Kidney (tissue), 14 donors: Measurements from ENCODE around the gene NFKBIL1. TPM values are rescaled to one million over a fixed set of nuclear protein-coding genes. Genes with fewer than 3 reads are reported as not detected.
A peak's percentile ranks its signal among the peaks of the same experiment; 100 is the strongest.

Experiments
- DNase-seq, 5 donors: peaks; one replicate each; pipeline ENCODE4 v3.0.0-alpha.2; 2013 to 2020
- FAIRE-seq: peaks from 2 replicates; lab custom pipeline; 2012; peaks lifted over from hg19 to GRCh38; lab: Jason Lieb, UNC
- H3K27ac ChIP-seq, 2 donors: one replicate each; pipeline ENCODE4 v1.7.0; 2013; ENCODE audit warnings: low read depth in 2 of 2, low read length in 2 of 2, inconsistent platforms in 1 of 2
- H3K27me3 ChIP-seq: one replicate; pipeline ENCODE4 v1.7.1; 2013; ENCODE audit warnings: low read length, inconsistent platforms; ENCODE audit not compliant: control insufficient read depth, insufficient read depth
- H3K36me3 ChIP-seq, 3 donors: one replicate each; pipeline versions ENCODE4 v1.7.0 to v1.7.1; 2013; ENCODE audit warnings: low read length in 3 of 3, control low read depth in 1 of 3, inconsistent platforms in 1 of 3; ENCODE audit not compliant: insufficient read depth in 3 of 3, control insufficient read depth in 2 of 3
- H3K4me1 ChIP-seq, 3 donors: one replicate each; pipeline versions ENCODE4 v1.7.0 to v1.7.1; 2013; ENCODE audit warnings: low read length in 3 of 3, inconsistent platforms in 1 of 3, low read depth in 1 of 3; ENCODE audit not compliant: control insufficient read depth in 2 of 3, insufficient read depth in 2 of 3
- H3K4me3 ChIP-seq, 3 donors: one replicate each; pipeline versions ENCODE4 v1.7.0 to v1.8.1; 2013; ENCODE audit warnings: low read length in 3 of 3, control low read depth in 1 of 3, inconsistent platforms in 1 of 3
- H3K9ac ChIP-seq, 3 donors: one replicate each; pipeline versions ENCODE4 v1.7.0 to v1.7.1; 2013; ENCODE audit warnings: low read length in 3 of 3, control low read depth in 1 of 3, inconsistent platforms in 1 of 3
- H3K9me3 ChIP-seq, 3 donors: one replicate each; pipeline versions ENCODE4 v1.7.0 to v1.7.1; 2013; ENCODE audit warnings: low read length in 3 of 3, control low read depth in 1 of 3, inconsistent platforms in 1 of 3; ENCODE audit not compliant: control insufficient read depth in 2 of 3, insufficient read depth in 1 of 3
- CTCF ChIP-seq: IDR thresholded peaks from 3 replicates; pipeline ENCODE4 v1.5.1; 2012; ENCODE audit warnings: mild to moderate bottlenecking, moderate library complexity, borderline replicate concordance; ENCODE audit not compliant: insufficient read depth; ENCODE audit errors: extremely low read depth
- intact Hi-C: fragments of 100-400 bp; cut with DNase I; formaldehyde crosslinking; loops from one replicate; pipeline ENCODE4 v1.11.1; 2022
- polyA plus RNA-seq: library from polyadenylated mRNA; stranded (reverse); fragments of 350-450 nt; fragmentation: Illumina TruSeq; extraction: RNeasy Lipid Tissue Mini Kit (QIAGEN cat#74804); gene quantifications from one replicate; pipeline ENCODE4 v1.2.3, GENCODE V29; 2014; ENCODE audit warnings: low read depth, low replicate concordance; ENCODE audit not compliant: insufficient read depth
- total RNA-seq: library from RNA; stranded (reverse); fragmentation: NEBNext Ultra II Directional; extraction: Animal tissue kit (Norgen Biotek cat#: 25700); gene quantifications from one replicate; pipeline ENCODE4 v1.2.1, GENCODE V29; 2021
- donor health status: control.
- donor health status: control.
- donor health status: control.
- donor health status: control.
- donor health status: control.
- donor health status: DM: yes; HTN: yes; CAD: no.
- donor health status: Normal renal cell carcinoma (clear cell type).

The NFKBIL1 gene
- total and polyA plus RNA-seq, 2 donors from 2014 or later = 20.0 to 28.2 TPM

- intact Hi-C loops = no loop called here
- no peaks in the 10 kb centered on the region for H3K4me1 ChIP-seq
- FAIRE-seq = no peak
- TF ChIP-seq CTCF = no peak
- H3K9ac ChIP-seq = no peak overlapping the region
- H3K27me3 ChIP-seq = no peaks in the 10 kb centered on the region
- H3K36me3 ChIP-seq = no peaks in the 10 kb centered on the region
- H3K9me3 ChIP-seq = no peaks in the 10 kb centered on the region
- no peak overlapping the region for H3K27ac ChIP-seq
- DNase-seq = peak in 1 of 5 donors; percentile 60
- H3K4me3 ChIP-seq = no peak overlapping the region
Measured at GRCh38 chr6:31592396-31592771, 45.0 kb downstream of the NFKBIL1 start.

GRCh38 chr6:31597006-31597405 is 49.6 kb downstream of the NFKBIL1 start:
- TF ChIP-seq CTCF = no peak
- DNase-seq = no peak
- intact Hi-C loops = no loop called here
- no peaks in the 10 kb centered on the region for H3K9me3 ChIP-seq
- FAIRE-seq = no peak
- no peak overlapping the region for H3K4me3 ChIP-seq
- H3K4me1 ChIP-seq = peaks cover 0 to 2% (median 0%) of the 10 kb centered on the region in 3 donors
- H3K27ac ChIP-seq = no peak overlapping the region
- H3K27me3 ChIP-seq = no peaks in the 10 kb centered on the region
- H3K9ac ChIP-seq = no peak overlapping the region
- H3K36me3 ChIP-seq = no peaks in the 10 kb centered on the region

- no peaks in the 10 kb centered on the region for H3K9me3 ChIP-seq
- H3K27ac ChIP-seq = no peak overlapping the region
- no peak for TF ChIP-seq CTCF
- no peaks in the 10 kb centered on the region for H3K27me3 ChIP-seq
- H3K36me3 ChIP-seq = no peaks in the 10 kb centered on the region
- DNase-seq = no peak
- no peaks in the 10 kb centered on the region for H3K4me1 ChIP-seq
- FAIRE-seq = no peak
- no peak overlapping the region for H3K9ac ChIP-seq
- H3K4me3 ChIP-seq = no peak overlapping the region
- intact Hi-C loops = no loop called here
Measured at GRCh38 chr6:31607317-31607716, 59.9 kb downstream of the NFKBIL1 start.

Other genes with a start within 250 kb of the NFKBIL1 start
Only the 30 nearest of the 31 such genes appear.
- 1,532 TPM for gene HLA-B, start 190.4 kb upstream of the NFKBIL1 start, total RNA-seq
- 1,348 TPM for gene HLA-B, start 190.4 kb upstream of the NFKBIL1 start, polyA plus RNA-seq
- gene MICA, start 144.0 kb upstream of the NFKBIL1 start, total RNA-seq = 27.5 TPM
- 34.7 TPM for gene MICA, start 144.0 kb upstream of the NFKBIL1 start, polyA plus RNA-seq
- gene MICB, start 49.5 kb upstream of the NFKBIL1 start, total RNA-seq = 5.7 TPM
- gene MICB, start 49.5 kb upstream of the NFKBIL1 start, polyA plus RNA-seq = 1.5 TPM
- 3.5 TPM for gene MCCD1, start 18.6 kb upstream of the NFKBIL1 start, total RNA-seq
- 325 TPM for gene MCCD1, start 18.6 kb upstream of the NFKBIL1 start, polyA plus RNA-seq
- gene DDX39B, start 5.6 kb upstream of the NFKBIL1 start, total RNA-seq = 295 TPM
- 183 TPM for gene DDX39B, start 5.6 kb upstream of the NFKBIL1 start, polyA plus RNA-seq
- gene ATP6V1G2, start 1.0 kb upstream of the NFKBIL1 start, total RNA-seq = 1.2 TPM
- 6.0 TPM for gene ATP6V1G2, start 1.0 kb upstream of the NFKBIL1 start, polyA plus RNA-seq
- gene LTA, start 24.7 kb downstream of the NFKBIL1 start, total RNA-seq = 0.35 TPM
- gene LTA, start 24.7 kb downstream of the NFKBIL1 start, polyA plus RNA-seq = not detected
- gene TNF, start 28.0 kb downstream of the NFKBIL1 start, total RNA-seq = 5.4 TPM
- 0.69 TPM for gene TNF, start 28.0 kb downstream of the NFKBIL1 start, polyA plus RNA-seq
- gene LTB, start 34.8 kb downstream of the NFKBIL1 start, total RNA-seq = 18.5 TPM
- gene LTB, start 34.8 kb downstream of the NFKBIL1 start, polyA plus RNA-seq = 6.6 TPM
- 31.5 TPM for gene LST1, start 38.7 kb downstream of the NFKBIL1 start, total RNA-seq
- gene LST1, start 38.7 kb downstream of the NFKBIL1 start, polyA plus RNA-seq = 14.8 TPM
- gene NCR3, start 45.4 kb downstream of the NFKBIL1 start, total RNA-seq = 0.82 TPM
- gene NCR3, start 45.4 kb downstream of the NFKBIL1 start, polyA plus RNA-seq = not detected
- gene AIF1, start 67.6 kb downstream of the NFKBIL1 start, total RNA-seq = 44.1 TPM
- gene AIF1, start 67.6 kb downstream of the NFKBIL1 start, polyA plus RNA-seq = 121 TPM
- 159 TPM for gene PRRC2A, start 73.1 kb downstream of the NFKBIL1 start, total RNA-seq
- 84.6 TPM for gene PRRC2A, start 73.1 kb downstream of the NFKBIL1 start, polyA plus RNA-seq
- 232 TPM for gene BAG6, start 105.1 kb downstream of the NFKBIL1 start, total RNA-seq
- gene BAG6, start 105.1 kb downstream of the NFKBIL1 start, polyA plus RNA-seq = 215 TPM
- gene APOM, start 108.3 kb downstream of the NFKBIL1 start, total RNA-seq = 4.6 TPM
- gene APOM, start 108.3 kb downstream of the NFKBIL1 start, polyA plus RNA-seq = 154 TPM
- gene C6orf47, start 113.2 kb downstream of the NFKBIL1 start, total RNA-seq = 26.5 TPM
- gene C6orf47, start 113.2 kb downstream of the NFKBIL1 start, polyA plus RNA-seq = 25.5 TPM
- gene GPANK1, start 117.4 kb downstream of the NFKBIL1 start, total RNA-seq = 17.7 TPM
- gene GPANK1, start 117.4 kb downstream of the NFKBIL1 start, polyA plus RNA-seq = 28.6 TPM
- 130 TPM for gene CSNK2B, start 118.5 kb downstream of the NFKBIL1 start, total RNA-seq
- gene CSNK2B, start 118.5 kb downstream of the NFKBIL1 start, polyA plus RNA-seq = 270 TPM
- gene LY6G5B, start 122.4 kb downstream of the NFKBIL1 start, total RNA-seq = 15.1 TPM
- gene LY6G5B, start 122.4 kb downstream of the NFKBIL1 start, polyA plus RNA-seq = 2.5 TPM
- 2.5 TPM for gene LY6G5C, start 133.5 kb downstream of the NFKBIL1 start, total RNA-seq
- gene LY6G5C, start 133.5 kb downstream of the NFKBIL1 start, polyA plus RNA-seq = 4.6 TPM
- gene ABHD16A, start 155.7 kb downstream of the NFKBIL1 start, total RNA-seq = 48.7 TPM
- gene ABHD16A, start 155.7 kb downstream of the NFKBIL1 start, polyA plus RNA-seq = 50.2 TPM
- gene LY6G6F, start 159.3 kb downstream of the NFKBIL1 start, total RNA-seq = not detected
- gene LY6G6F, start 159.3 kb downstream of the NFKBIL1 start, polyA plus RNA-seq = not detected
- not detected for gene LY6G6D, start 167.7 kb downstream of the NFKBIL1 start, total RNA-seq
- gene LY6G6D, start 167.7 kb downstream of the NFKBIL1 start, polyA plus RNA-seq = not detected
- not detected for gene LY6G6C, start 174.1 kb downstream of the NFKBIL1 start, total RNA-seq
- not detected for gene LY6G6C, start 174.1 kb downstream of the NFKBIL1 start, polyA plus RNA-seq
- gene MPIG6B, start 175.8 kb downstream of the NFKBIL1 start, total RNA-seq = 0.60 TPM
- gene MPIG6B, start 175.8 kb downstream of the NFKBIL1 start, polyA plus RNA-seq = not detected
- gene DDAH2, start 181.7 kb downstream of the NFKBIL1 start, total RNA-seq = 98.9 TPM
- gene DDAH2, start 181.7 kb downstream of the NFKBIL1 start, polyA plus RNA-seq = 147 TPM
- 456 TPM for gene CLIC1, start 188.9 kb downstream of the NFKBIL1 start, total RNA-seq
- 489 TPM for gene CLIC1, start 188.9 kb downstream of the NFKBIL1 start, polyA plus RNA-seq
- 23.7 TPM for gene MSH5, start 192.4 kb downstream of the NFKBIL1 start, total RNA-seq
- 14.4 TPM for gene MSH5, start 192.4 kb downstream of the NFKBIL1 start, polyA plus RNA-seq
- 6.5 TPM for gene SAPCD1, start 215.0 kb downstream of the NFKBIL1 start, total RNA-seq
- gene SAPCD1, start 215.0 kb downstream of the NFKBIL1 start, polyA plus RNA-seq = 6.8 TPM
- gene VWA7, start 229.7 kb downstream of the NFKBIL1 start, total RNA-seq = 32.5 TPM
- gene VWA7, start 229.7 kb downstream of the NFKBIL1 start, polyA plus RNA-seq = 10.2 TPM